ENCODE measurements around the gene CYB561D2. TPM values are rescaled to one million over a fixed set of nuclear protein-coding genes. Genes with fewer than 3 reads are reported as not detected.
A peak's percentile ranks its signal among the peaks of the same experiment; 100 is the strongest.

The CYB561D2 gene
- total RNA-seq, 1 donor = 25.0 TPM

DNA sequence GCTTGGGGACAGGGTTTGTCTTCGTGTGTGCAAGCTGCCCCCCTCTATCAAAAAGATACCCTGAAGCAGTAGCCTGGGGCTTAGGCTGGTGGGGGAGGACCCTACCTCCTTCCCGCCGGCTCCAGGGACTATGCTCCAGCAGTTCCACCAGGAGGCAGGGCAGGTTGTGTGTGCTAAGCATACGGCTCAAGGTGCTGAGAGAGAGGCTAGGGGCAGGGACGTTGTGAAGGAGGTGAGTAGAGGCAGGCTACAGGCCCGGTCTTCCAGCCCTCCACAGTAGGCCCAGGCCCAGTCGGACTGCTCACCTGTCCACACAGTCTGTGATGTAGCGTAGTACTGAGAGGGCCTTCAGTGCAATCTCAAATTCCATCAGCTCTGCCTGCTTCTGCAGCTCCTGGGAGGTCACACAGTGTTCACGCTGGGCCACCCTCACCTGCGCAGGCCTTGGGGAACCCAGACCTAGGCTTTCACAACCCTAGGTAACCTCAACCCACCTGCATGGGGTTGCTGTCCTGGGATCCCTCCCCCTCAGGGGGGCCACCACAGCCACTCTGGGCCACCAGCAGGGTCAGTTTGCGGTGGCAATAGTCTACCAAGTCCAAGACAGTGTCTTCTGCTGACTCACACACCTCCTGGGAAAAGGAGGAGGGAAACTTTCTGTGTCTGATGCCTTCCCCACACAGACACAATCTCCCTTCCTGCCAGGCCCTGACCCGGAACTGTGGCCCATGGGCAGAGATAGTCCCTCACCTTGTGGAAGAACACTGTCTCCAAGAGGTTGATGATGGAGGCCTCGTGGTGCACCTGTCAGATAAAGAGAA is 7.6 kb upstream of the CYB561D2 start:
- DNase-seq (ENCODE audit: insufficient read length, low spot score, missing footprints) = no peak
- TF ChIP-seq, protein P1, sequence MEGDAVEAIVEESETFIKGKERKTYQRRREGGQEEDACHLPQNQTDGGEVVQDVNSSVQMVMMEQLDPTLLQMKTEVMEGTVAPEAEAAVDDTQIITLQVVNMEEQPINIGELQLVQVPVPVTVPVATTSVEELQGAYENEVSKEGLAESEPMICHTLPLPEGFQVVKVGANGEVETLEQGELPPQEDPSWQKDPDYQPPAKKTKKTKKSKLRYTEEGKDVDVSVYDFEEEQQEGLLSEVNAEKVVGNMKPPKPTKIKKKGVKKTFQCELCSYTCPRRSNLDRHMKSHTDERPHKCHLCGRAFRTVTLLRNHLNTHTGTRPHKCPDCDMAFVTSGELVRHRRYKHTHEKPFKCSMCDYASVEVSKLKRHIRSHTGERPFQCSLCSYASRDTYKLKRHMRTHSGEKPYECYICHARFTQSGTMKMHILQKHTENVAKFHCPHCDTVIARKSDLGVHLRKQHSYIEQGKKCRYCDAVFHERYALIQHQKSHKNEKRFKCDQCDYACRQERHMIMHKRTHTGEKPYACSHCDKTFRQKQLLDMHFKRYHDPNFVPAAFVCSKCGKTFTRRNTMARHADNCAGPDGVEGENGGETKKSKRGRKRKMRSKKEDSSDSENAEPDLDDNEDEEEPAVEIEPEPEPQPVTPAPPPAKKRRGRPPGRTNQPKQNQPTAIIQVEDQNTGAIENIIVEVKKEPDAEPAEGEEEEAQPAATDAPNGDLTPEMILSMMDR (IDR thresholded peaks at IDR 0.05; ENCODE audit: extremely low read depth, low read depth, low read length) = no peak
- no peak overlapping the region for H3K4me2 ChIP-seq (ENCODE audit: insufficient read depth, low read length)
- no peaks in the 10 kb centered on the region for H4K20me1 ChIP-seq (ENCODE audit: insufficient read depth, low read length)
- H3K27ac ChIP-seq (ENCODE audit: low read depth, low read length) = no peak overlapping the region
- H3K36me3 ChIP-seq (ENCODE audit: insufficient read depth, low read length) = peaks cover 6% of the 10 kb centered on the region
- H3K9me3 ChIP-seq (ENCODE audit: low read depth, low read length) = no peaks in the 10 kb centered on the region
- no peak overlapping the region for H3K4me3 ChIP-seq (ENCODE audit: insufficient read depth, low read length)
- peaks cover 23% of the 10 kb centered on the region for H3K79me2 ChIP-seq (ENCODE audit: insufficient read depth, low read length)
- H2AFZ ChIP-seq (ENCODE audit: low read length) = no peak overlapping the region
- H3K27me3 ChIP-seq (ENCODE audit: insufficient read depth, low read length) = no peaks in the 10 kb centered on the region
- H3K4me1 ChIP-seq (ENCODE audit: insufficient read depth, low read length) = peaks cover 35% of the 10 kb centered on the region

GRCh38 chr3:50345008-50345407 is 5.7 kb upstream of the CYB561D2 start:
- Histone ChIP-seq H4K20me1 (ENCODE audit: insufficient read depth, low read length) (no peaks in the 10 kb centered on the region), H3K36me3 (ENCODE audit: insufficient read depth, low read length) (peaks cover 17% of the 10 kb centered on the region), H3K4me3 (ENCODE audit: insufficient read depth, low read length) (peak overlapping the region; percentile 76), H3K79me2 (ENCODE audit: insufficient read depth, low read length) (peaks cover 21% of the 10 kb centered on the region), H3K9me3 (ENCODE audit: low read depth, low read length) (no peaks in the 10 kb centered on the region), H2AFZ (ENCODE audit: low read length) (peak overlapping the region; percentile 94), H3K4me1 (ENCODE audit: insufficient read depth, low read length) (peaks cover 24% of the 10 kb centered on the region), H3K27ac (ENCODE audit: low read depth, low read length) (no peak overlapping the region), H3K27me3 (ENCODE audit: insufficient read depth, low read length) (no peaks in the 10 kb centered on the region), H3K4me2 (ENCODE audit: insufficient read depth, low read length) (peak overlapping the region; percentile 96)
- no peak for DNase-seq (ENCODE audit: insufficient read length, low spot score, missing footprints)
- TF ChIP-seq, protein P1 (IDR thresholded peaks at IDR 0.05; ENCODE audit: extremely low read depth, low read depth, low read length) = no peak

DNA sequence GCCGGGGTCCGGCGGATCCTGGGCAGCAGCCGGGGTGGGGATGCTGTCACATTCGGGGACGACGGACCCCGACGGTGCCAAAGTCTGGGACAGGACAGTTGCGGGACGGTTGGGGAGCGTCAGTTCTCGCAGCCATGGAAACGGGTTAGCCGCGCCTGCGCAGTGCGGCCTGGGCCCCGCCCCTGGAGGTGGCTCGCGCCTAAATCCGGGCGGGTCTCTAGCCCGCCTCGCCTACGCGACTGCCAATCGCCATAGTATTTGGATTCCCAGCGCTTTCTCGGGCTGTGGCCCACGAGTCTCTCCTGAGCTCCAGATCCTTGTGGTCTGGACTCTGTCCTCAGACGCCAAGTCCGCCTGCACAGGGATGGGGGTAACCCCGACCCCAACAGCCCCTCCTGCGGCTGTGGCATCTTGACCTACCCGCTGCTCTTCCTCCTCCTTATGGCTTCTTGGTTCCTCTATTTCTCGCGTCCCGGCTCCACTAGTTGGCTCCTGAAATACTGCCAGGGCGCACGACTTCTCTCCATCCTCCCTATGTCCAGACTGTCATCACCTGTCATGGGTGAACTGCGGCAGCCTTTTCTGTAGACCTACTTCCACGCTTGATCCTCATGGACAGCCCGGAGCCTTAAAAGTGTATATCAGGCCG is 5.0 kb upstream of the CYB561D2 start, which contains the start of gene ZMYND10:
TSS of gene ZMYND10 (minus strand) at position 147 of the 649 bp plus-strand sequence. CDS start 153 bp downstream, outside the sequence.
- peaks cover 21% of the 10 kb centered on the region for H3K79me2 ChIP-seq (ENCODE audit: insufficient read depth, low read length)
- H3K27ac ChIP-seq (ENCODE audit: low read depth, low read length) = no peak within 1 kb of the TSS
- peaks cover 24% of the 10 kb centered on the region for H3K4me1 ChIP-seq (ENCODE audit: insufficient read depth, low read length)
- TF ChIP-seq, protein P1 (IDR thresholded peaks at IDR 0.05; ENCODE audit: extremely low read depth, low read depth, low read length) = no peak
- no peaks in the 10 kb centered on the region for H3K27me3 ChIP-seq (ENCODE audit: insufficient read depth, low read length)
- peak within 1 kb of the TSS; percentile 96 for H3K4me2 ChIP-seq (ENCODE audit: insufficient read depth, low read length)
- H4K20me1 ChIP-seq (ENCODE audit: insufficient read depth, low read length) = no peaks in the 10 kb centered on the region
- H3K9me3 ChIP-seq (ENCODE audit: low read depth, low read length) = no peaks in the 10 kb centered on the region
- peak within 1 kb of the TSS; percentile 76 for H3K4me3 ChIP-seq (ENCODE audit: insufficient read depth, low read length)
- peak; percentile 98 for DNase-seq (ENCODE audit: insufficient read length, low spot score, missing footprints)
- peaks cover 17% of the 10 kb centered on the region for H3K36me3 ChIP-seq (ENCODE audit: insufficient read depth, low read length)
- peak within 1 kb of the TSS; percentile 94 for H2AFZ ChIP-seq (ENCODE audit: low read length)
